ENCODE results near the gene SLC18B1. TPM values are rescaled to one million over a fixed set of nuclear protein-coding genes. Genes with fewer than 3 reads are reported as not detected.

SLC18B1 gene
- total RNA-seq, 1 experiment from 2014 or later: 24.1 TPM

DNA sequence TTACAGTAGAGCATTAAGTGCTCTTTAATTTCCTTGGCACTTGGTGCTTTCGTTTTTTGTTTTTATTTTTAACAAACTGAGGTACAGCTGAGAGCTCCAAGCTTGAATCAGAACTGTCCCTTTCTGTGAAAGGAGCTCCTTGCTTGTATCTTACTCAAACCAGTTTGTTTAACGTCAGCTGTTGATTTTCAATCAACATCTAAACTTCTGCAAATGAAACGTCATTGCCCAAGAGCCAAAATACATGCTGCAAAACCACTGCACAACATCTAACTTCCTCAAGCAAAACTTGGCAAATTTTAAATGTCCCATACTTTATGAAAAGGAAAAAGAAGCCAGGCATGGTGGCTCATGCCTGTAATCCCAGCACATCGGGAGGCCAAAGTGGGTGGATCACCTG lies 55.9 kb downstream of the SLC18B1 start:
- TF ChIP-seq, protein P1, sequence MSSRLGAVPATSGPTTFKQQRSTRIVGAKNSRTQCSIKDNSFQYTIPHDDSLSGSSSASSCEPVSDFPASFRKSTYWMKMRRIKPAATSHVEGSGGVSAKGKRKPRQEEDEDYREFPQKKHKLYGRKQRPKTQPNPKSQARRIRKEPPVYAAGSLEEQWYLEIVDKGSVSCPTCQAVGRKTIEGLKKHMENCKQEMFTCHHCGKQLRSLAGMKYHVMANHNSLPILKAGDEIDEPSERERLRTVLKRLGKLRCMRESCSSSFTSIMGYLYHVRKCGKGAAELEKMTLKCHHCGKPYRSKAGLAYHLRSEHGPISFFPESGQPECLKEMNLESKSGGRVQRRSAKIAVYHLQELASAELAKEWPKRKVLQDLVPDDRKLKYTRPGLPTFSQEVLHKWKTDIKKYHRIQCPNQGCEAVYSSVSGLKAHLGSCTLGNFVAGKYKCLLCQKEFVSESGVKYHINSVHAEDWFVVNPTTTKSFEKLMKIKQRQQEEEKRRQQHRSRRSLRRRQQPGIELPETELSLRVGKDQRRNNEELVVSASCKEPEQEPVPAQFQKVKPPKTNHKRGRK (CRISPR knock-in tag; IDR thresholded peaks at IDR 0.05; ENCODE audit: borderline replicate concordance): no peak
- no peak for TF ChIP-seq ESRRA (CRISPR knock-in tag; IDR thresholded peaks at IDR 0.05; ENCODE audit: borderline replicate concordance)
- TF ChIP-seq SMAD4 (CRISPR knock-in tag; IDR thresholded peaks at IDR 0.05): no peak
- TF ChIP-seq FOXJ3 (CRISPR knock-in tag; IDR thresholded peaks at IDR 0.05; ENCODE audit: borderline replicate concordance): no peak
- TF ChIP-seq GTF2I (CRISPR knock-in tag; conservative IDR thresholded peaks at IDR 0.05): no peak
- no peak for TF ChIP-seq ETV6 (CRISPR knock-in tag; IDR thresholded peaks at IDR 0.05)
- TF ChIP-seq, protein P2, sequence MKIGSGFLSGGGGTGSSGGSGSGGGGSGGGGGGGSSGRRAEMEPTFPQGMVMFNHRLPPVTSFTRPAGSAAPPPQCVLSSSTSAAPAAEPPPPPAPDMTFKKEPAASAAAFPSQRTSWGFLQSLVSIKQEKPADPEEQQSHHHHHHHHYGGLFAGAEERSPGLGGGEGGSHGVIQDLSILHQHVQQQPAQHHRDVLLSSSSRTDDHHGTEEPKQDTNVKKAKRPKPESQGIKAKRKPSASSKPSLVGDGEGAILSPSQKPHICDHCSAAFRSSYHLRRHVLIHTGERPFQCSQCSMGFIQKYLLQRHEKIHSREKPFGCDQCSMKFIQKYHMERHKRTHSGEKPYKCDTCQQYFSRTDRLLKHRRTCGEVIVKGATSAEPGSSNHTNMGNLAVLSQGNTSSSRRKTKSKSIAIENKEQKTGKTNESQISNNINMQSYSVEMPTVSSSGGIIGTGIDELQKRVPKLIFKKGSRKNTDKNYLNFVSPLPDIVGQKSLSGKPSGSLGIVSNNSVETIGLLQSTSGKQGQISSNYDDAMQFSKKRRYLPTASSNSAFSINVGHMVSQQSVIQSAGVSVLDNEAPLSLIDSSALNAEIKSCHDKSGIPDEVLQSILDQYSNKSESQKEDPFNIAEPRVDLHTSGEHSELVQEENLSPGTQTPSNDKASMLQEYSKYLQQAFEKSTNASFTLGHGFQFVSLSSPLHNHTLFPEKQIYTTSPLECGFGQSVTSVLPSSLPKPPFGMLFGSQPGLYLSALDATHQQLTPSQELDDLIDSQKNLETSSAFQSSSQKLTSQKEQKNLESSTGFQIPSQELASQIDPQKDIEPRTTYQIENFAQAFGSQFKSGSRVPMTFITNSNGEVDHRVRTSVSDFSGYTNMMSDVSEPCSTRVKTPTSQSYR (CRISPR knock-in tag; IDR thresholded peaks at IDR 0.05): no peak
- TF ChIP-seq, protein P3, sequence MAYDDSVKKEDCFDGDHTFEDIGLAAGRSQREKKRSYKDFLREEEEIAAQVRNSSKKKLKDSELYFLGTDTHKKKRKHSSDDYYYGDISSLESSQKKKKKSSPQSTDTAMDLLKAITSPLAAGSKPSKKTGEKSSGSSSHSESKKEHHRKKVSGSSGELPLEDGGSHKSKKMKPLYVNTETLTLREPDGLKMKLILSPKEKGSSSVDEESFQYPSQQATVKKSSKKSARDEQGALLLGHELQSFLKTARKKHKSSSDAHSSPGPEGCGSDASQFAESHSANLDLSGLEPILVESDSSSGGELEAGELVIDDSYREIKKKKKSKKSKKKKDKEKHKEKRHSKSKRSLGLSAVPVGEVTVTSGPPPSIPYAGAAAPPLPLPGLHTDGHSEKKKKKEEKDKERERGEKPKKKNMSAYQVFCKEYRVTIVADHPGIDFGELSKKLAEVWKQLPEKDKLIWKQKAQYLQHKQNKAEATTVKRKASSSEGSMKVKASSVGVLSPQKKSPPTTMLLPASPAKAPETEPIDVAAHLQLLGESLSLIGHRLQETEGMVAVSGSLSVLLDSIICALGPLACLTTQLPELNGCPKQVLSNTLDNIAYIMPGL (CRISPR knock-in tag; IDR thresholded peaks at IDR 0.05): no peak
- TF ChIP-seq ZNF138 (CRISPR knock-in tag; conservative IDR thresholded peaks at IDR 0.05): no peak
- TF ChIP-seq NR3C1 (CRISPR knock-in tag; conservative IDR thresholded peaks at IDR 0.05; ENCODE audit: low read depth): no peak
- TF ChIP-seq KAT7 (CRISPR knock-in tag; IDR thresholded peaks at IDR 0.05; ENCODE audit: borderline replicate concordance): no peak
- no peak for TF ChIP-seq ATF1 (CRISPR knock-in tag; IDR thresholded peaks at IDR 0.05)
- ChIA-PET POLR2A (no interaction called here), CTCF (no interaction called here)
- H3K9me3 Mint-ChIP-seq: peaks cover 7% of the 10 kb centered on the region; the same call in 1 of the 2 replicates
- H3K27me3 Mint-ChIP-seq (ENCODE audit: low read depth): no peaks in the 10 kb centered on the region; the same call in 1 of the 2 replicates
- no peak overlapping the region for H3K27ac Mint-ChIP-seq
- no peak for DNase-seq (ENCODE audit: low spot score)
- H3K36me3 Mint-ChIP-seq: no peaks in the 10 kb centered on the region
- H3K4me3 Mint-ChIP-seq: no peak overlapping the region
- no peaks in the 10 kb centered on the region for H3K4me1 Mint-ChIP-seq
- ATAC-seq: no peak

DNA sequence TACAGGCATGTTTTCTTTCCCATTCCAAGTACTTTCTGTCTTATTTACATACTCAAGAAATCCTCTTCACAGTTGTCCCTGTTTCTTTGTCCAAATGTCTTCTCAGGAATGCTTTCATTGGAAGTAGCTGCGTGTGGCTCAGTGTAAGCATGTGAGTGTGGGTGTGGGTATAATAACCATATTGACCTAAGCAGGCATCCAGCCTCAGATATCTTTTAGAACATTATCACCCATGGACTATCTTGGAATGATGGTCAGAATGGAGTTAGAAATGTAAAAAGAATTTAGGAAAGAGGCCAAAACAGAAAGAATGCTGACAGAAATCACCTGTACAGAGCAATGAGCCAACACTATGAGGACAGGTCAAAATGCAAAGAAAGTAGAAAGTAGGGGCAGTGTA lies 57.2 kb downstream of the SLC18B1 start:
- DNase-seq (ENCODE audit: low spot score) (no peak), ATAC-seq (no peak)
- ChIA-PET POLR2A (no interaction called here), CTCF (no interaction called here)
- Mint-ChIP-seq H3K27ac (no peak overlapping the region), H3K4me1 (no peaks in the 10 kb centered on the region), H3K9me3 (peaks cover 7% of the 10 kb centered on the region; the same call in 1 of the 2 replicates), H3K36me3 (no peaks in the 10 kb centered on the region), H3K27me3 (ENCODE audit: low read depth) (no peaks in the 10 kb centered on the region; the same call in 1 of the 2 replicates), H3K4me3 (no peak overlapping the region)
- no peak for TF ChIP-seq ZNF263 (CRISPR knock-in tag; IDR thresholded peaks at IDR 0.05; ENCODE audit: low read depth)
- TF ChIP-seq SOX15 (CRISPR knock-in tag; IDR thresholded peaks at IDR 0.05): no peak
- TF ChIP-seq ELF4 (CRISPR knock-in tag; IDR thresholded peaks at IDR 0.05; ENCODE audit: low read depth): no peak
- no peak for TF ChIP-seq RORB (CRISPR knock-in tag; IDR thresholded peaks at IDR 0.05)
- TF ChIP-seq SP1 (CRISPR knock-in tag; conservative IDR thresholded peaks at IDR 0.05): no peak
- TF ChIP-seq JAZF1 (CRISPR knock-in tag; IDR thresholded peaks at IDR 0.05): no peak
- TF ChIP-seq ESRRA (CRISPR knock-in tag; IDR thresholded peaks at IDR 0.05; ENCODE audit: borderline replicate concordance): no peak
- TF ChIP-seq PRRX2 (CRISPR knock-in tag; IDR thresholded peaks at IDR 0.05): no peak
- TF ChIP-seq NFYB (CRISPR knock-in tag; conservative IDR thresholded peaks at IDR 0.05; ENCODE audit: low read depth): no peak
- no peak for TF ChIP-seq IRF2 (CRISPR knock-in tag; IDR thresholded peaks at IDR 0.05; ENCODE audit: borderline replicate concordance, low read depth)
- no peak for TF ChIP-seq CBFB (CRISPR knock-in tag; IDR thresholded peaks at IDR 0.05; ENCODE audit: low read depth)
- no peak for TF ChIP-seq FOXP1 (CRISPR knock-in tag; IDR thresholded peaks at IDR 0.05; ENCODE audit: borderline replicate concordance)
- TF ChIP-seq, protein P4, sequence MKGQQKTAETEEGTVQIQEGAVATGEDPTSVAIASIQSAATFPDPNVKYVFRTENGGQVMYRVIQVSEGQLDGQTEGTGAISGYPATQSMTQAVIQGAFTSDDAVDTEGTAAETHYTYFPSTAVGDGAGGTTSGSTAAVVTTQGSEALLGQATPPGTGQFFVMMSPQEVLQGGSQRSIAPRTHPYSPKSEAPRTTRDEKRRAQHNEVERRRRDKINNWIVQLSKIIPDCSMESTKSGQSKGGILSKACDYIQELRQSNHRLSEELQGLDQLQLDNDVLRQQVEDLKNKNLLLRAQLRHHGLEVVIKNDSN (CRISPR knock-in tag; IDR thresholded peaks at IDR 0.05): no peak
